Transverse colon (tissue), 4 donors: ENCODE results near the gene ADGB.
A peak's percentile ranks its signal among the peaks of the same experiment; 100 is the strongest.

Experiments
- CTCF ChIP-seq, 5 experiments: fragments of 200-600 bp in 3 of 5; fragments of 450-650 bp in 2 of 5; sonication (generic) in 3 of 5; IDR thresholded peaks; 1 replicate in 2 of 5; 2 replicates in 3 of 5; pipeline ENCODE4 v1.5.1; 2016 to 2017; ENCODE audit warnings: antibody characterized with exemption in 5 of 5, inconsistent platforms in 3 of 5, mild to moderate bottlenecking in 2 of 5, moderate library complexity in 1 of 5
- EP300 ChIP-seq: sonication (generic); formaldehyde crosslinking; IDR thresholded peaks from one replicate; pipeline ENCODE4 v1.6.1; 2017; ENCODE audit warnings: antibody characterized with exemption, low read depth
- POLR2A ChIP-seq: fragments of 450-650 bp; IDR thresholded peaks from one replicate; pipeline ENCODE4 v1.6.1; 2016; ENCODE audit warnings: antibody characterized with exemption, mild to moderate bottlenecking, moderate library complexity
- POLR2AphosphoS5 ChIP-seq, 3 donors: sonication (generic); formaldehyde crosslinking; IDR thresholded peaks; one replicate each; pipeline ENCODE4 v1.6.1; 2016; ENCODE audit warnings: antibody characterized with exemption in 3 of 3

DNA sequence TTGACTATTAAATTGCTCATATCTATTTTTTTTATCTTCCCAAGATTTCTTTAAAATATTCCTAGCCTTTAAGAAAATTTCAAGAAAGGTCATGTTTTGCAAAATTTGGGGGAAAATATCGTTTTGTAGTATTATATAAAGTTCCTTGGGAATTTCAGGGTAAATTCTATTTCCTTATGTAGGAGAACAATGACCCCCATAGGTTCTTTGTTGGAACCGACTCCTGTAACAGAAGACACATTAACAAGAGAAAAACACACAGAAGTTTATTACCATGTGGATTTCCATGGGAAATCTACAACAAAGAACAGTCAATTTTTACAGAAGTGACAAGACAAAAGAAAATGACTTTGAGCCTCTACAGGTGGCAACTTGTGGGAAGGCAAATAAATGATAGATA is 68.1 kb downstream of the ADGB start:
- TF ChIP-seq CTCF (IDR thresholded peaks at IDR 0.05) (peak in 1 of 5 experiments; percentile 9), POLR2A (no peak), POLR2AphosphoS5 (IDR thresholded peaks at IDR 0.05) (no peak), EP300 (no peak)
